OCI-LY3 (cell line): ENCODE results near the gene EIF4E1B.

Experiments used
- H2AFZ ChIP-seq: fragments of 200-600, 300-600 bp; shearing (Covaris generic); 2 replicates; pipeline ENCODE4 v1.6.0; 2014; ENCODE audit warnings: antibody characterized with exemption, low read depth, low read length
- H3K27ac ChIP-seq: fragments of 200-600, 300-600 bp; sonication (generic); 2 replicates; pipeline ENCODE4 v1.5.1; 2014; ENCODE audit warnings: mild to moderate bottlenecking, low read length, moderate library complexity, mixed read lengths
- H3K27me3 ChIP-seq: fragments of 200-600, 300-600 bp; sonication (generic); 2 replicates; pipeline ENCODE4 v1.6.1; 2014; ENCODE audit warnings: low read depth, low read length, mixed read lengths
- H3K36me3 ChIP-seq: fragments of 200-600, 300-600 bp; sonication (generic); replicated peaks from 2 replicates; pipeline ENCODE3; 2014; ENCODE audit warnings: low read depth, low read length, mixed read lengths
- H3K4me1 ChIP-seq: fragments of 300-600, 200-600 bp; sonication (generic); 2 replicates; pipeline ENCODE4 v1.6.1; 2014; ENCODE audit warnings: low read length, mixed read lengths
- H3K4me2 ChIP-seq: fragments of 200-600, 300-600 bp; sonication (generic); 2 replicates; pipeline ENCODE4 v1.6.1; 2014; ENCODE audit warnings: low read length, mixed read lengths
- H3K4me3 ChIP-seq: fragments of 300-600, 200-600 bp; sonication (generic); 2 replicates; pipeline ENCODE4 v1.5.1; 2014; ENCODE audit warnings: antibody characterized with exemption, mild to moderate bottlenecking, low read length, moderate library complexity
- H3K79me2 ChIP-seq: fragments of 300-600, 200-600 bp; shearing (Covaris generic); 2 replicates; pipeline ENCODE4 v1.6.1; 2014; ENCODE audit warnings: mild to moderate bottlenecking, low read length, mixed read lengths
- H3K9ac ChIP-seq: fragments of 300-600, 200-600 bp; shearing (Covaris generic); 2 replicates; pipeline ENCODE4 v1.6.0; 2014; ENCODE audit warnings: mild to moderate bottlenecking, low read length, moderate library complexity
- H3K9me3 ChIP-seq: fragments of 200-600, 300-600 bp; shearing (Covaris generic); 2 replicates; pipeline ENCODE4 v1.6.1; 2014; ENCODE audit warnings: low read length, mixed read lengths; ENCODE audit not compliant: insufficient read depth
- H4K20me1 ChIP-seq: fragments of 200-600, 300-600 bp; sonication (generic); 2 replicates; pipeline ENCODE4 v1.6.1; 2016; ENCODE audit warnings: low read length, mixed read lengths; ENCODE audit not compliant: insufficient read depth
- EZH2phosphoT487 ChIP-seq: fragments of 200-600 bp; shearing (Covaris generic); IDR thresholded peaks from 2 replicates; pipeline ENCODE4 v1.6.1; 2018; ENCODE audit warnings: antibody characterized with exemption, mixed run types, low read depth
- TF ChIP-seq, protein P1 (sequence below): fragments of 200-600, 300-600 bp; sonication (generic); IDR thresholded peaks from 2 replicates; pipeline ENCODE4 v1.5.1; 2014; ENCODE audit warnings: antibody characterized with exemption, low read length, low read depth

The EIF4E1B gene

GRCh38 chr5:176627582-176627981, 2.9 kb upstream of the EIF4E1B start:
- no peak overlapping the region for H3K4me2 ChIP-seq
- H2AFZ ChIP-seq: no peak overlapping the region
- H3K27me3 ChIP-seq: peaks cover 51% of the 10 kb centered on the region
- H3K9me3 ChIP-seq: no peaks in the 10 kb centered on the region
- H3K27ac ChIP-seq: no peak overlapping the region
- TF ChIP-seq, protein P1, sequence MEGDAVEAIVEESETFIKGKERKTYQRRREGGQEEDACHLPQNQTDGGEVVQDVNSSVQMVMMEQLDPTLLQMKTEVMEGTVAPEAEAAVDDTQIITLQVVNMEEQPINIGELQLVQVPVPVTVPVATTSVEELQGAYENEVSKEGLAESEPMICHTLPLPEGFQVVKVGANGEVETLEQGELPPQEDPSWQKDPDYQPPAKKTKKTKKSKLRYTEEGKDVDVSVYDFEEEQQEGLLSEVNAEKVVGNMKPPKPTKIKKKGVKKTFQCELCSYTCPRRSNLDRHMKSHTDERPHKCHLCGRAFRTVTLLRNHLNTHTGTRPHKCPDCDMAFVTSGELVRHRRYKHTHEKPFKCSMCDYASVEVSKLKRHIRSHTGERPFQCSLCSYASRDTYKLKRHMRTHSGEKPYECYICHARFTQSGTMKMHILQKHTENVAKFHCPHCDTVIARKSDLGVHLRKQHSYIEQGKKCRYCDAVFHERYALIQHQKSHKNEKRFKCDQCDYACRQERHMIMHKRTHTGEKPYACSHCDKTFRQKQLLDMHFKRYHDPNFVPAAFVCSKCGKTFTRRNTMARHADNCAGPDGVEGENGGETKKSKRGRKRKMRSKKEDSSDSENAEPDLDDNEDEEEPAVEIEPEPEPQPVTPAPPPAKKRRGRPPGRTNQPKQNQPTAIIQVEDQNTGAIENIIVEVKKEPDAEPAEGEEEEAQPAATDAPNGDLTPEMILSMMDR: no peak
- TF ChIP-seq EZH2phosphoT487: no peak
- no peaks in the 10 kb centered on the region for H4K20me1 ChIP-seq
- H3K4me1 ChIP-seq: peaks cover 4% of the 10 kb centered on the region; the same call in 1 of the 2 replicates
- no peaks in the 10 kb centered on the region for H3K36me3 ChIP-seq
- H3K4me3 ChIP-seq: no peak overlapping the region
- H3K79me2 ChIP-seq: no peaks in the 10 kb centered on the region
- H3K9ac ChIP-seq: no peak overlapping the region

GRCh38 chr5:176628406-176629228, 1.9 kb upstream of the EIF4E1B start:
- no peak overlapping the region for H3K4me3 ChIP-seq
- H3K4me2 ChIP-seq: no peak overlapping the region

GRCh38 chr5:176629317-176629852, 1.1 kb upstream of the EIF4E1B start:
- Histone ChIP-seq H3K4me3 (no peak overlapping the region), H3K9ac (no peak overlapping the region)

More at GRCh38 chr5:176628406-176629228, 1.9 kb upstream of the EIF4E1B start:
- no peaks in the 10 kb centered on the region for H3K79me2 ChIP-seq
- H2AFZ ChIP-seq: no peak overlapping the region
- H4K20me1 ChIP-seq: no peaks in the 10 kb centered on the region
- no peaks in the 10 kb centered on the region for H3K9me3 ChIP-seq
- peaks cover 7% of the 10 kb centered on the region for H3K4me1 ChIP-seq
- no peak overlapping the region for H3K27ac ChIP-seq
- TF ChIP-seq, protein P1: no peak
- TF ChIP-seq EZH2phosphoT487: no peak
- H3K9ac ChIP-seq: no peak overlapping the region
- H3K36me3 ChIP-seq: no peaks in the 10 kb centered on the region
- H3K27me3 ChIP-seq: peaks cover 53% of the 10 kb centered on the region

More at GRCh38 chr5:176629317-176629852, 1.1 kb upstream of the EIF4E1B start:
- H4K20me1 ChIP-seq: no peaks in the 10 kb centered on the region
- H3K79me2 ChIP-seq: no peaks in the 10 kb centered on the region
- peaks cover 53% of the 10 kb centered on the region for H3K27me3 ChIP-seq
- H3K9me3 ChIP-seq: no peaks in the 10 kb centered on the region
- H3K4me1 ChIP-seq: peaks cover 13% of the 10 kb centered on the region
- no peak overlapping the region for H3K4me2 ChIP-seq
- no peak overlapping the region for H2AFZ ChIP-seq
- no peak overlapping the region for H3K27ac ChIP-seq
- TF ChIP-seq, protein P1: no peak
- TF ChIP-seq EZH2phosphoT487: no peak
- no peaks in the 10 kb centered on the region for H3K36me3 ChIP-seq
